Lower leg skin (tissue), 4 donors: ENCODE measurements around the gene SHISAL1. TPM values are rescaled to one million over a fixed set of nuclear protein-coding genes. Genes with fewer than 3 reads are reported as not detected.

Experiments
- DNase-seq, 2 donors: peaks; one replicate each; pipeline ENCODE4 v3.0.0-alpha.2; 2019; ENCODE audit warnings: low spot score in 2 of 2
- H3K4me3 ChIP-seq: fragments of 200-600 bp; sonication (generic); 2 replicates; pipeline ENCODE4 v1.5.1; 2017; ENCODE audit warnings: mild to moderate bottlenecking, low read depth; ENCODE audit not compliant: poor library complexity, severe bottlenecking
- POLR2A ChIP-seq, 2 donors: fragments of 450-650 bp; IDR thresholded peaks; one replicate each; pipeline ENCODE4 v1.6.1; 2016 to 2017; ENCODE audit warnings: antibody characterized with exemption in 2 of 2, mild to moderate bottlenecking in 1 of 2, moderate library complexity in 1 of 2
- WGBS, 2 donors: methylation state at CpG; one replicate each; pipeline ENCODE4 v1.1.5; 2018; 5-methylcytosine and 5-hydroxymethylcytosine counted together
- intact Hi-C: fragments of 100-400 bp; cut with DNase I; formaldehyde crosslinking; loops from one replicate; pipeline ENCODE4 v1.15.0; 2023; ENCODE audit warnings: low total_unique reads
- total RNA-seq, 4 donors: library from RNA; depleted of rRNA; stranded (reverse); fragments of >200 nt; gene quantifications; one replicate each; pipeline ENCODE4 v1.1.0, GENCODE V29; 2016
- TF ChIP-seq, protein P1 (sequence below), 3 donors: fragments of 450-650 bp; IDR thresholded peaks; one replicate each; pipeline ENCODE4 v1.5.1; 2016; ENCODE audit warnings: antibody characterized with exemption in 3 of 3, mild to moderate bottlenecking in 3 of 3, moderate library complexity in 2 of 3

Gene SHISAL1
- total RNA-seq = under 1 TPM; 0.08 to 0.42 (median 0.28) TPM

GRCh38 chr22:44312766-44313165 lies at the start of gene SHISAL1:
SHISAL1 (minus strand) TSS chr22:44312951; CDS start chr22:44300945, 12,006 bp downstream.
- TF ChIP-seq, protein P1, sequence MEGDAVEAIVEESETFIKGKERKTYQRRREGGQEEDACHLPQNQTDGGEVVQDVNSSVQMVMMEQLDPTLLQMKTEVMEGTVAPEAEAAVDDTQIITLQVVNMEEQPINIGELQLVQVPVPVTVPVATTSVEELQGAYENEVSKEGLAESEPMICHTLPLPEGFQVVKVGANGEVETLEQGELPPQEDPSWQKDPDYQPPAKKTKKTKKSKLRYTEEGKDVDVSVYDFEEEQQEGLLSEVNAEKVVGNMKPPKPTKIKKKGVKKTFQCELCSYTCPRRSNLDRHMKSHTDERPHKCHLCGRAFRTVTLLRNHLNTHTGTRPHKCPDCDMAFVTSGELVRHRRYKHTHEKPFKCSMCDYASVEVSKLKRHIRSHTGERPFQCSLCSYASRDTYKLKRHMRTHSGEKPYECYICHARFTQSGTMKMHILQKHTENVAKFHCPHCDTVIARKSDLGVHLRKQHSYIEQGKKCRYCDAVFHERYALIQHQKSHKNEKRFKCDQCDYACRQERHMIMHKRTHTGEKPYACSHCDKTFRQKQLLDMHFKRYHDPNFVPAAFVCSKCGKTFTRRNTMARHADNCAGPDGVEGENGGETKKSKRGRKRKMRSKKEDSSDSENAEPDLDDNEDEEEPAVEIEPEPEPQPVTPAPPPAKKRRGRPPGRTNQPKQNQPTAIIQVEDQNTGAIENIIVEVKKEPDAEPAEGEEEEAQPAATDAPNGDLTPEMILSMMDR (IDR thresholded peaks at IDR 0.05) = no peak
- no peak for TF ChIP-seq POLR2A (IDR thresholded peaks at IDR 0.05)
- intact Hi-C loops = no loop called here
- DNase-seq = no peak
- 55 to 78% methylated on average over 8 to 11 of the region's 12 CpGs for WGBS, 2 donors
- no peak within 1 kb of the TSS for H3K4me3 ChIP-seq

- intact Hi-C loops = no loop called here
- TF ChIP-seq POLR2A (IDR thresholded peaks at IDR 0.05) = no peak
- TF ChIP-seq, protein P1 (IDR thresholded peaks at IDR 0.05) = no peak
- 80 to 85% methylated on average over 9 to 12 of the region's 12 CpGs for WGBS, 2 donors
- H3K4me3 ChIP-seq = no peak overlapping the region
- no peak for DNase-seq
Observed at GRCh38 chr22:44361391-44362126, 48.8 kb upstream of the SHISAL1 start.

- TF ChIP-seq, protein P1 (IDR thresholded peaks at IDR 0.05) = no peak
- no peak for TF ChIP-seq POLR2A (IDR thresholded peaks at IDR 0.05)
- H3K4me3 ChIP-seq = no peak overlapping the region
- WGBS, 2 donors = 23 to 36% methylated on average over 25 of the region's 25 CpGs
- DNase-seq = peak in 1 of 2 donors; percentile 92
- intact Hi-C loops = no loop called here
Observed at GRCh38 chr22:44360668-44361381, 48.1 kb upstream of the SHISAL1 start.

DNA sequence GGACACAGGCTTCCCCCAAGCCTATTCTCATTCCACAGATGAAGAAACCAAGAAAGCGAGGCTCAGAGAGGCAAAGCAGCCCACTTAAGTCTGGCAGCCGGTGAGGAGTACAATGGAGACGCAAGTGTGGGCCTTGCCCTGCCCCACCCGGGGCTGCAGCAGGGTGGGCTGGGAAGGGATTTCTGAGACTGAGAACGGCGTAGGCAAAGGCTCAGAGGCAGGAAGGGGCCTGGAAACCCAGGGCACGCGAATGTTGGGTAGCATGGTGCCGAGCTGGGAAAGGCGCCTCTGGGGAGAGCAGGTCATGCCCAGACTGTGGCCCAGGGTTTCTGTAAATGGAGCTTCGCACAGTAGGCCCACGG lies 47.5 kb upstream of the SHISAL1 start:
- intact Hi-C loops = no loop called here
- no peak for TF ChIP-seq POLR2A (IDR thresholded peaks at IDR 0.05)
- TF ChIP-seq, protein P1 (IDR thresholded peaks at IDR 0.05) = no peak
- WGBS, 2 donors = 46 to 49% methylated on average over 12 of the region's 12 CpGs

GRCh38 chr22:44359496-44360110 lies 46.9 kb upstream of the SHISAL1 start:
- DNase-seq = no peak
- no peak for TF ChIP-seq POLR2A (IDR thresholded peaks at IDR 0.05)
- TF ChIP-seq, protein P1 (IDR thresholded peaks at IDR 0.05) = no peak
- no peak overlapping the region for H3K4me3 ChIP-seq
- intact Hi-C loops = no loop called here
- WGBS, 2 donors = 88 to 97% methylated on average over 12 to 13 of the region's 13 CpGs

More for the DNA sequence above, 47.5 kb upstream of the SHISAL1 start:
- no peak overlapping the region for H3K4me3 ChIP-seq
- no peak for DNase-seq
